Measurements from ENCODE around the gene PHKB.

GRCh38 chr16:47734081-47734857, 273.1 kb downstream of the PHKB start:
- TF ChIP-seq, protein P1, sequence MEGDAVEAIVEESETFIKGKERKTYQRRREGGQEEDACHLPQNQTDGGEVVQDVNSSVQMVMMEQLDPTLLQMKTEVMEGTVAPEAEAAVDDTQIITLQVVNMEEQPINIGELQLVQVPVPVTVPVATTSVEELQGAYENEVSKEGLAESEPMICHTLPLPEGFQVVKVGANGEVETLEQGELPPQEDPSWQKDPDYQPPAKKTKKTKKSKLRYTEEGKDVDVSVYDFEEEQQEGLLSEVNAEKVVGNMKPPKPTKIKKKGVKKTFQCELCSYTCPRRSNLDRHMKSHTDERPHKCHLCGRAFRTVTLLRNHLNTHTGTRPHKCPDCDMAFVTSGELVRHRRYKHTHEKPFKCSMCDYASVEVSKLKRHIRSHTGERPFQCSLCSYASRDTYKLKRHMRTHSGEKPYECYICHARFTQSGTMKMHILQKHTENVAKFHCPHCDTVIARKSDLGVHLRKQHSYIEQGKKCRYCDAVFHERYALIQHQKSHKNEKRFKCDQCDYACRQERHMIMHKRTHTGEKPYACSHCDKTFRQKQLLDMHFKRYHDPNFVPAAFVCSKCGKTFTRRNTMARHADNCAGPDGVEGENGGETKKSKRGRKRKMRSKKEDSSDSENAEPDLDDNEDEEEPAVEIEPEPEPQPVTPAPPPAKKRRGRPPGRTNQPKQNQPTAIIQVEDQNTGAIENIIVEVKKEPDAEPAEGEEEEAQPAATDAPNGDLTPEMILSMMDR (IDR thresholded peaks at IDR 0.05; ENCODE audit: insufficient read depth, low read depth, low read length): no peak
- no peak for TF ChIP-seq EZH2 (IDR thresholded peaks at IDR 0.05; ENCODE audit: insufficient read depth, low read length)
